Keratinocyte (primary cell): ENCODE measurements around the gene ARFGAP3.

Source experiments
- CTCF ChIP-seq, 3 experiments: IDR thresholded peaks in 1 of 3; conservative IDR thresholded peaks in 1 of 3; optimal IDR thresholded peaks in 1 of 3; 2 replicates in 2 of 3; 3 replicates in 1 of 3; pipeline versions ENCODE3 to v1.5.1; 2011; ENCODE audit warnings: low read length in 3 of 3, mild to moderate bottlenecking in 3 of 3, moderate library complexity in 2 of 3, control low read depth in 1 of 3, inconsistent platforms in 1 of 3; ENCODE audit not compliant: insufficient read depth in 2 of 3; ENCODE audit errors: extremely low read depth in 1 of 3
- EZH2 ChIP-seq: IDR thresholded peaks from one replicate; pipeline ENCODE4 v1.6.1; 2012; ENCODE audit warnings: inconsistent platforms, mild to moderate bottlenecking, low read length, moderate library complexity

- TF ChIP-seq EZH2 = no peak
- no peak for TF ChIP-seq CTCF (optimal IDR thresholded peaks at IDR 0.05 in 1 of 3, IDR thresholded peaks at IDR 0.05 in 1 of 3, conservative IDR thresholded peaks at IDR 0.05 in 1 of 3; ENCODE audit: extremely low read depth in 1 of 3, insufficient read depth in 2 of 3, low read length in 3 of 3)
Observed at GRCh38 chr22:42905217-42905616, 48.1 kb upstream of the ARFGAP3 start.
